Fibroblast of the aortic adventitia (primary cell): ENCODE results near the gene CSTPP1. TPM values are rescaled to one million over a fixed set of nuclear protein-coding genes. Genes with fewer than 3 reads are reported as not detected.
"Not testable (repeated sequence)": the region's sequence is repeated elsewhere in the genome, so short reads cannot be mapped to it uniquely, and the experiment has no call there.

Experiments
- DNase-seq: peaks from one replicate; pipeline ENCODE4 v3.0.0-alpha.2; 2010; ENCODE audit warnings: low read depth
- H3K4me3 ChIP-seq: 2 replicates; pipeline ENCODE4 v1.5.1; 2011; ENCODE audit warnings: low read depth, mild to moderate bottlenecking, control low read depth, low read length, moderate library complexity
- small RNA-seq: library from RNA; depleted of rRNA; stranded (forward); fragments of <200 nt; gene quantifications from one replicate; pipeline ENCODE3, GENCODE V24; 2012
- total RNA-seq: library from RNA; depleted of rRNA; stranded (reverse); fragments of >200 nt; gene quantifications from 2 replicates; pipeline ENCODE4 v1.2.3, GENCODE V29; 2012; ENCODE audit warnings: low replicate concordance
- TF ChIP-seq, protein P1 (sequence below): IDR thresholded peaks from 2 replicates; pipeline ENCODE4 v1.5.1; 2011; ENCODE audit warnings: mild to moderate bottlenecking, low read length, control low read depth, inconsistent platforms; ENCODE audit not compliant: insufficient read depth

Gene CSTPP1
- total RNA-seq, 1 donor = 34.9 TPM

GRCh38 chr11:47207459-47207858, 270.9 kb downstream of the CSTPP1 start:
- no peak for DNase-seq
- H3K4me3 ChIP-seq = no peak overlapping the region
- TF ChIP-seq, protein P1, sequence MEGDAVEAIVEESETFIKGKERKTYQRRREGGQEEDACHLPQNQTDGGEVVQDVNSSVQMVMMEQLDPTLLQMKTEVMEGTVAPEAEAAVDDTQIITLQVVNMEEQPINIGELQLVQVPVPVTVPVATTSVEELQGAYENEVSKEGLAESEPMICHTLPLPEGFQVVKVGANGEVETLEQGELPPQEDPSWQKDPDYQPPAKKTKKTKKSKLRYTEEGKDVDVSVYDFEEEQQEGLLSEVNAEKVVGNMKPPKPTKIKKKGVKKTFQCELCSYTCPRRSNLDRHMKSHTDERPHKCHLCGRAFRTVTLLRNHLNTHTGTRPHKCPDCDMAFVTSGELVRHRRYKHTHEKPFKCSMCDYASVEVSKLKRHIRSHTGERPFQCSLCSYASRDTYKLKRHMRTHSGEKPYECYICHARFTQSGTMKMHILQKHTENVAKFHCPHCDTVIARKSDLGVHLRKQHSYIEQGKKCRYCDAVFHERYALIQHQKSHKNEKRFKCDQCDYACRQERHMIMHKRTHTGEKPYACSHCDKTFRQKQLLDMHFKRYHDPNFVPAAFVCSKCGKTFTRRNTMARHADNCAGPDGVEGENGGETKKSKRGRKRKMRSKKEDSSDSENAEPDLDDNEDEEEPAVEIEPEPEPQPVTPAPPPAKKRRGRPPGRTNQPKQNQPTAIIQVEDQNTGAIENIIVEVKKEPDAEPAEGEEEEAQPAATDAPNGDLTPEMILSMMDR = no peak

DNA sequence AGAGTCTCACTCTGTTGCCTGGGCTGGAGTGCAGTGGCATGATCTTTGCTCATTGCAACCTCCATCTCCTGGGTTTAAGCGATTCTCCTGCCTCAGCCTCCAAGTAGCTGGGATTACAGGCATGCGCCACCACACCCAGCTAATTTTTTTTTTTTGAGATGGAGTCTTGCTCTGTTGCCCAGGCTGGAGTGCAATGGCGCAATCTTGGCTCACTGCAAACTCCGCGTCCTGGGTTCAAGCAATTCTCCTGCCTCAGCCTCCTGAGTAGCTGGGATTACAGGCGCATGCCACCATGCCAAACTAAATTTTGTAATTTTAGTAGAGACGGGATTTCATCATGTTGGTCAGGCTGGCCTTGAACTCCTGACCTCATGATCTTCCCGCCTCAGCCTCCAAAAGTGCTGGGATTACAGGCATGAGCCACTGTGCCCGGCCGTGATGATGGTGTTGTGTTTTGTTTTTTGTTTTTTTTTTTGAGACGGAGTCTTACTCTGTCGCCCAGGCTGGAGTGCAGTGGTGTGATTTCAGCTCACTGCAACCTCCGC, 271.5 kb downstream of the CSTPP1 start:
- H3K4me3 ChIP-seq, DNase-seq: not testable (repeated sequence)

GRCh38 chr11:47208628-47209027, 272.1 kb downstream of the CSTPP1 start:
- TF ChIP-seq, protein P1 = no peak
- H3K4me3 ChIP-seq = no peak overlapping the region
- DNase-seq = no peak

Small RNAs within 50 kb of the gene (small RNA-seq; reads per million reads assigned to genes)
- gene MIR6745 = not detected

Other genes starting within 250 kb of the CSTPP1 start
- 52.3 and 65.2 TPM in 2 replicates for gene ARHGAP1, start 236.1 kb upstream of the CSTPP1 start, total RNA-seq
- 9.3 and 18.7 TPM in 2 replicates for gene ZNF408, start 235.7 kb upstream of the CSTPP1 start, total RNA-seq
- not detected in 2 replicates for gene F2, start 217.5 kb upstream of the CSTPP1 start, total RNA-seq
- gene CKAP5, start 90.5 kb upstream of the CSTPP1 start, total RNA-seq = 79.5 and 83.3 TPM in 2 replicates
- gene LRP4, start 18.2 kb upstream of the CSTPP1 start, total RNA-seq = 4.7 and 9.7 TPM in 2 replicates
- 98.5 and 152 TPM in 2 replicates for gene ARFGAP2, start 240.1 kb downstream of the CSTPP1 start, total RNA-seq
- gene PACSIN3, start 249.7 kb downstream of the CSTPP1 start, total RNA-seq = 28.8 and 31.6 TPM in 2 replicates